HepG2 (cell line): ENCODE data around the gene NUCB1. TPM values are rescaled to one million over a fixed set of nuclear protein-coding genes. Genes with fewer than 3 reads are reported as not detected.

ENCODE experiments used
- AGO1 ChIP-seq: fragments of 200-400 bp; formaldehyde crosslinking; IDR thresholded peaks from 2 replicates; pipeline ENCODE4 v1.6.1; 2017; ENCODE audit warnings: mild to moderate bottlenecking, low read depth, low read length, moderate library complexity; ENCODE audit not compliant: poor library complexity, severe bottlenecking
- CBX1 ChIP-seq: IDR thresholded peaks from one replicate; pipeline ENCODE4 v1.6.1; 2016; ENCODE audit warnings: antibody characterized with exemption, low read depth
- DNMT1 ChIP-seq: sonication (generic); formaldehyde crosslinking; IDR thresholded peaks from 2 replicates; pipeline ENCODE4 v1.5.1; 2020; ENCODE audit warnings: mild to moderate bottlenecking, missing genetic modification reagents
- KLF9 ChIP-seq: IDR thresholded peaks from 2 replicates; pipeline ENCODE4 v1.6.1; 2016; ENCODE audit warnings: low read depth
- PCBP1 ChIP-seq: fragments of 200-400 bp; formaldehyde crosslinking; IDR thresholded peaks from 2 replicates; pipeline ENCODE4 v1.6.1; 2017; ENCODE audit warnings: mild to moderate bottlenecking, low read depth, low read length, borderline replicate concordance
- PPARG ChIP-seq: conservative IDR thresholded peaks from 2 replicates; pipeline ENCODE4 v1.6.1; 2016; ENCODE audit warnings: missing biosample characterization, missing genetic modification reagents
- RBFOX2 ChIP-seq: fragments of 200-400 bp; formaldehyde crosslinking; IDR thresholded peaks from 2 replicates; pipeline ENCODE4 v1.6.1; 2017; ENCODE audit warnings: low read depth, mild to moderate bottlenecking, low read length
- ZFX ChIP-seq: sonication (generic); formaldehyde crosslinking; IDR thresholded peaks from 2 replicates; pipeline ENCODE4 v1.4.0; 2020; ENCODE audit warnings: mild to moderate bottlenecking, low read depth, missing genetic modification reagents, moderate library complexity
- ZNF160 ChIP-seq: sonication (generic); formaldehyde crosslinking; IDR thresholded peaks from 2 replicates; pipeline ENCODE4 v1.8.0; 2022; ENCODE audit warnings: mild to moderate bottlenecking, inconsistent platforms, missing genetic modification reagents
- ZNF337 ChIP-seq: sonication (generic); formaldehyde crosslinking; IDR thresholded peaks from 2 replicates; pipeline ENCODE4 v1.5.1; 2020; ENCODE audit warnings: missing genetic modification reagents, low read depth, mild to moderate bottlenecking, borderline replicate concordance
- ZNF430 ChIP-seq: sonication (generic); formaldehyde crosslinking; IDR thresholded peaks from 2 replicates; pipeline ENCODE4 v1.9.0; 2021; ENCODE audit warnings: mild to moderate bottlenecking, missing genetic modification reagents
- ZNF564 ChIP-seq: sonication (generic); formaldehyde crosslinking; IDR thresholded peaks from 2 replicates; pipeline ENCODE4 v1.8.1; 2023; ENCODE audit warnings: mild to moderate bottlenecking, missing genetic modification reagents
- polyA plus RNA-seq, 8 experiments: library from polyadenylated mRNA; depleted of rRNA in 3 of 8; stranded (reverse) in 7 of 8; unstranded in 1 of 8; fragments of >200 nt; fragmentation: Illumina TruSeq in 4 of 8; extraction: Trizol in 4 of 8; gene quantifications; 2 replicates each; pipeline versions ENCODE4 v1.2.1 to v1.2.3, GENCODE V29; 2011 to 2016; ENCODE audit warnings: low read depth in 4 of 8, missing spikeins in 1 of 8, mixed read lengths in 1 of 8; ENCODE audit not compliant: insufficient read depth in 1 of 8
- total RNA-seq, 5 experiments: library from RNA; depleted of rRNA; stranded (reverse); fragments of >200 nt; fragmentation: Illumina TruSeq; extraction: Trizol; gene quantifications; 2 replicates each; pipeline ENCODE4 v1.2.3, GENCODE V29; 2016; ENCODE audit warnings: low read depth in 1 of 5
- TF ChIP-seq, protein P1 (sequence below): sonication (generic); formaldehyde crosslinking; IDR thresholded peaks from 2 replicates; pipeline ENCODE4 v1.4.0; 2020; ENCODE audit warnings: missing genetic modification reagents
- TF ChIP-seq, protein P2 (sequence below): sonication (generic); formaldehyde crosslinking; IDR thresholded peaks from one replicate; pipeline ENCODE4 v1.5.1; 2020; ENCODE audit warnings: mild to moderate bottlenecking, missing genetic modification reagents; ENCODE audit errors: not compliant biosample characterization
- TF ChIP-seq, protein P3 (sequence below): sonication (generic); formaldehyde crosslinking; IDR thresholded peaks from 2 replicates; pipeline ENCODE4 v1.9.0; 2022; ENCODE audit warnings: low read depth, missing genetic modification reagents

Gene NUCB1
- total and polyA plus RNA-seq, 2 of the 13 experiments (the other 11 are each of a cell fraction or from before 2014, with no cell fraction given): 82.3 to 106 TPM

DNA sequence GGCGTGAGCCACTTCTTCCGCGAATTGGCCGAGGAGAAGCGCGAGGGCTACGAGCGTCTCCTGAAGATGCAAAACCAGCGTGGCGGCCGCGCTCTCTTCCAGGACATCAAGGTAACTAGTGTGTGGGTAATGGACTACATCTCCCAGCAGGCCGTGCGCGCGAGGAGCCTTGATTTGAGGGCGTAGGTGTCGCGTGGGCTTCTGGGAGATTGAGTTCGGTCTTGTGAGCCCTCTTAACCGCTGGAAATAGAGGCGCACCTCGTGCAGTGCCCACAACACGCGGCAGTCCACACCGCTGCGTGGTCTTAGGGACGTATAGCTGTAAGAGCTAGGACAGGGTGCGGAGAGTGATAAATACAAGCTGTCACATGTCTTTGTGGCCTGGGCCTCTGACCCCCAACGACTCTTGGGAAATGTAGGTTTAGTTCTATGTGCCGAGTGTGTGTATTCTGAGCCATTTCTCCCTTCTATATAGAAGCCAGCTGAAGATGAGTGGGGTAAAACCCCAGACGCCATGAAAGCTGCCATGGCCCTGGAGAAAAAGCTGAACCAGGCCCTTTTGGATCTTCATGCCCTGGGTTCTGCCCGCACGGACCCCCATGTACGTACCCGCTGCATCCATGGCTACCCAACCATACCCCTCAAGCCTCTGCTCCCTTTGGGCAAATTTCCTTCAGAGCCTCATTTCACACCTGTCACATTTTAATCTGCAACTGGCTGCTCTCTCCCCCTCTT lies 65.9 kb downstream of the NUCB1 start (continued):
- TF ChIP-seq PPARG (no peak), ZNF564 (CRISPR knock-in tag) (peak; percentile 53; the same call in 1 of the 2 replicates), CBX1 (peak; percentile 23), KLF9 (no peak), ZNF337 (CRISPR knock-in tag) (0 out of 2 replicates have a peak, but pooled peaks have one; percentile 70), ZNF430 (peak; percentile 40; the same call in 1 of the 2 replicates), DNMT1 (CRISPR knock-in tag) (no peak), AGO1 (peak; percentile 70), PCBP1 (no peak), ZFX (CRISPR knock-in tag) (peak; percentile 45; the same call in 1 of the 2 replicates), ZNF160 (no peak), RBFOX2 (peak; percentile 74)
- TF ChIP-seq, protein P1, sequence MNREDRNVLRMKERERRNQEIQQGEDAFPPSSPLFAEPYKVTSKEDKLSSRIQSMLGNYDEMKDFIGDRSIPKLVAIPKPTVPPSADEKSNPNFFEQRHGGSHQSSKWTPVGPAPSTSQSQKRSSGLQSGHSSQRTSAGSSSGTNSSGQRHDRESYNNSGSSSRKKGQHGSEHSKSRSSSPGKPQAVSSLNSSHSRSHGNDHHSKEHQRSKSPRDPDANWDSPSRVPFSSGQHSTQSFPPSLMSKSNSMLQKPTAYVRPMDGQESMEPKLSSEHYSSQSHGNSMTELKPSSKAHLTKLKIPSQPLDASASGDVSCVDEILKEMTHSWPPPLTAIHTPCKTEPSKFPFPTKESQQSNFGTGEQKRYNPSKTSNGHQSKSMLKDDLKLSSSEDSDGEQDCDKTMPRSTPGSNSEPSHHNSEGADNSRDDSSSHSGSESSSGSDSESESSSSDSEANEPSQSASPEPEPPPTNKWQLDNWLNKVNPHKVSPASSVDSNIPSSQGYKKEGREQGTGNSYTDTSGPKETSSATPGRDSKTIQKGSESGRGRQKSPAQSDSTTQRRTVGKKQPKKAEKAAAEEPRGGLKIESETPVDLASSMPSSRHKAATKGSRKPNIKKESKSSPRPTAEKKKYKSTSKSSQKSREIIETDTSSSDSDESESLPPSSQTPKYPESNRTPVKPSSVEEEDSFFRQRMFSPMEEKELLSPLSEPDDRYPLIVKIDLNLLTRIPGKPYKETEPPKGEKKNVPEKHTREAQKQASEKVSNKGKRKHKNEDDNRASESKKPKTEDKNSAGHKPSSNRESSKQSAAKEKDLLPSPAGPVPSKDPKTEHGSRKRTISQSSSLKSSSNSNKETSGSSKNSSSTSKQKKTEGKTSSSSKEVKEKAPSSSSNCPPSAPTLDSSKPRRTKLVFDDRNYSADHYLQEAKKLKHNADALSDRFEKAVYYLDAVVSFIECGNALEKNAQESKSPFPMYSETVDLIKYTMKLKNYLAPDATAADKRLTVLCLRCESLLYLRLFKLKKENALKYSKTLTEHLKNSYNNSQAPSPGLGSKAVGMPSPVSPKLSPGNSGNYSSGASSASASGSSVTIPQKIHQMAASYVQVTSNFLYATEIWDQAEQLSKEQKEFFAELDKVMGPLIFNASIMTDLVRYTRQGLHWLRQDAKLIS: peak; percentile 12; the same call in 1 of the 2 replicates
- TF ChIP-seq, protein P2, sequence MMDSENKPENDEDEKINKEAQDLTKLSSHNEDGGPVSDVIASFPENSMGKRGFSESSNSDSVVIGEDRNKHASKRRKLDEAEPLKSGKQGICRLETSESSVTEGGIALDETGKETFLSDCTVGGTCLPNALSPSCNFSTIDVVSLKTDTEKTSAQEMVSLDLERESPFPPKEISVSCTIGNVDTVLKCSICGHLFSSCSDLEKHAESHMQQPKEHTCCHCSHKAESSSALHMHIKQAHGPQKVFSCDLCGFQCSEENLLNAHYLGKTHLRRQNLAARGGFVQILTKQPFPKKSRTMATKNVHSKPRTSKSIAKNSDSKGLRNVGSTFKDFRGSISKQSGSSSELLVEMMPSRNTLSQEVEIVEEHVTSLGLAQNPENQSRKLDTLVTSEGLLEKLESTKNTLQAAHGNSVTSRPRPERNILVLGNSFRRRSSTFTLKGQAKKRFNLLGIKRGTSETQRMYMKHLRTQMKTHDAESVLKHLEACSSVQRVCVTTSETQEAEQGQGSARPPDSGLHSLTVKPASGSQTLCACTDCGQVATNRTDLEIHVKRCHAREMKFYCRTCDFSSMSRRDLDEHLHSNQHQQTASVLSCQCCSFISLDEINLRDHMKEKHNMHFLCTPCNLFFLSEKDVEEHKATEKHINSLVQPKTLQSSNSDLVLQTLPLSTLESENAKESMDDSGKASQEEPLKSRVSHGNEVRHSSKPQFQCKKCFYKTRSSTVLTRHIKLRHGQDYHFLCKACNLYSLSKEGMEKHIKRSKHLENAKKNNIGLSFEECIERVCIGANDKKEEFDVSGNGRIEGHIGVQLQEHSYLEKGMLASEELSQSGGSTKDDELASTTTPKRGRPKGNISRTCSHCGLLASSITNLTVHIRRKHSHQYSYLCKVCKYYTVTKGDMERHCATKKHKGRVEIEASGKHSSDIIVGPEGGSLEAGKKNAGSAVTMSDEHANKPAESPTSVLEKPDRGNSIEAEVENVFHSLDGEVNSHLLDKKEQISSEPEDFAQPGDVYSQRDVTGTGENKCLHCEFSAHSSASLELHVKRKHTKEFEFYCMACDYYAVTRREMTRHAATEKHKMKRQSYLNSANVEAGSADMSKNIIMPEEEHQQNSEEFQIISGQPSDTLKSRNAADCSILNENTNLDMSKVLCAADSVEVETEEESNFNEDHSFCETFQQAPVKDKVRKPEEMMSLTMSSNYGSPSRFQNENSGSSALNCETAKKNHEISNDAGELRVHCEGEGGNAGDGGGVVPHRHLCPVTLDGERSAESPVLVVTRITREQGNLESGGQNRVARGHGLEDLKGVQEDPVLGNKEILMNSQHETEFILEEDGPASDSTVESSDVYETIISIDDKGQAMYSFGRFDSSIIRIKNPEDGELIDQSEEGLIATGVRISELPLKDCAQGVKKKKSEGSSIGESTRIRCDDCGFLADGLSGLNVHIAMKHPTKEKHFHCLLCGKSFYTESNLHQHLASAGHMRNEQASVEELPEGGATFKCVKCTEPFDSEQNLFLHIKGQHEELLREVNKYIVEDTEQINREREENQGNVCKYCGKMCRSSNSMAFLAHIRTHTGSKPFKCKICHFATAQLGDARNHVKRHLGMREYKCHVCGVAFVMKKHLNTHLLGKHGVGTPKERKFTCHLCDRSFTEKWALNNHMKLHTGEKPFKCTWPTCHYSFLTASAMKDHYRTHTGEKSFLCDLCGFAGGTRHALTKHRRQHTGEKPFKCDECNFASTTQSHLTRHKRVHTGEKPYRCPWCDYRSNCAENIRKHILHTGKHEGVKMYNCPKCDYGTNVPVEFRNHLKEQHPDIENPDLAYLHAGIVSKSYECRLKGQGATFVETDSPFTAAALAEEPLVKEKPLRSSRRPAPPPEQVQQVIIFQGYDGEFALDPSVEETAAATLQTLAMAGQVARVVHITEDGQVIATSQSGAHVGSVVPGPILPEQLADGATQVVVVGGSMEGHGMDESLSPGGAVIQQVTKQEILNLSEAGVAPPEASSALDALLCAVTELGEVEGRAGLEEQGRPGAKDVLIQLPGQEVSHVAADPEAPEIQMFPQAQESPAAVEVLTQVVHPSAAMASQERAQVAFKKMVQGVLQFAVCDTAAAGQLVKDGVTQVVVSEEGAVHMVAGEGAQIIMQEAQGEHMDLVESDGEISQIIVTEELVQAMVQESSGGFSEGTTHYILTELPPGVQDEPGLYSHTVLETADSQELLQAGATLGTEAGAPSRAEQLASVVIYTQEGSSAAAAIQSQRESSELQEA (CRISPR knock-in tag): peak; percentile 2
- TF ChIP-seq, protein P3, sequence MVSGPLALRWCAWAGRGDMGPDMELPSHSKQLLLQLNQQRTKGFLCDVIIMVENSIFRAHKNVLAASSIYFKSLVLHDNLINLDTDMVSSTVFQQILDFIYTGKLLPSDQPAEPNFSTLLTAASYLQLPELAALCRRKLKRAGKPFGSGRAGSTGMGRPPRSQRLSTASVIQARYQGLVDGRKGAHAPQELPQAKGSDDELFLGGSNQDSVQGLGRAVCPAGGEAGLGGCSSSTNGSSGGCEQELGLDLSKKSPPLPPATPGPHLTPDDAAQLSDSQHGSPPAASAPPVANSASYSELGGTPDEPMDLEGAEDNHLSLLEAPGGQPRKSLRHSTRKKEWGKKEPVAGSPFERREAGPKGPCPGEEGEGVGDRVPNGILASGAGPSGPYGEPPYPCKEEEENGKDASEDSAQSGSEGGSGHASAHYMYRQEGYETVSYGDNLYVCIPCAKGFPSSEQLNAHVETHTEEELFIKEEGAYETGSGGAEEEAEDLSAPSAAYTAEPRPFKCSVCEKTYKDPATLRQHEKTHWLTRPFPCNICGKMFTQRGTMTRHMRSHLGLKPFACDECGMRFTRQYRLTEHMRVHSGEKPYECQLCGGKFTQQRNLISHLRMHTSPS: no peak
